Smooth muscle cell of the brain vasculature (primary cell): ENCODE measurements around the gene TMEM141.

Experiments used
- DNase-seq: peaks from one replicate; pipeline ENCODE4 v3.0.0-alpha.2; 2012; ENCODE audit warnings: low read depth, low spot score

The TMEM141 gene

GRCh38 chr9:136814725-136815421 is 23.7 kb downstream of the TMEM141 start:
- DNase-seq = no peak

- DNase-seq = no peak
Measured at GRCh38 chr9:136815422-136815782, 24.3 kb downstream of the TMEM141 start.

GRCh38 chr9:136820971-136821825 is 30.1 kb downstream of the TMEM141 start:
- no peak for DNase-seq

- DNase-seq = no peak
Measured at GRCh38 chr9:136821826-136822544, 30.8 kb downstream of the TMEM141 start.

- no peak for DNase-seq
Measured at GRCh38 chr9:136823136-136824046, 32.2 kb downstream of the TMEM141 start.

- DNase-seq = no peak
Measured at GRCh38 chr9:136824496-136825225, 33.5 kb downstream of the TMEM141 start.

- DNase-seq = no peak
Measured at GRCh38 chr9:136825295-136826187, 34.4 kb downstream of the TMEM141 start.

- DNase-seq = no peak
Measured at GRCh38 chr9:136826188-136826541, 35.0 kb downstream of the TMEM141 start.

GRCh38 chr9:136826703-136827582 is 35.8 kb downstream of the TMEM141 start:
- DNase-seq = no peak

GRCh38 chr9:136827794-136828473 is 36.8 kb downstream of the TMEM141 start:
- DNase-seq = no peak

- no peak for DNase-seq
Measured at GRCh38 chr9:136828474-136829140, 37.5 kb downstream of the TMEM141 start.

- DNase-seq = no peak
Measured at GRCh38 chr9:136829412-136829811, 38.3 kb downstream of the TMEM141 start.

GRCh38 chr9:136829981-136830885 is 39.1 kb downstream of the TMEM141 start:
- DNase-seq = no peak

GRCh38 chr9:136831002-136831719 is 40.0 kb downstream of the TMEM141 start:
- no peak for DNase-seq

GRCh38 chr9:136831720-136832104 is 40.6 kb downstream of the TMEM141 start:
- no peak for DNase-seq

GRCh38 chr9:136832581-136832980 is 41.4 kb downstream of the TMEM141 start:
- no peak for DNase-seq
